HG02973 (cell line): ENCODE measurements around the gene C1orf21.

ENCODE experiments used
- ATAC-seq: cut with Tn5 transposase; IDR thresholded peaks from one replicate; pipeline ENCODE4 v1.9.1; 2021; ENCODE audit warnings: moderate library complexity; ENCODE audit not compliant: unreplicated experiment

Gene C1orf21

GRCh38 chr1:184541537-184542152 lies 154.8 kb downstream of the C1orf21 start:
- ATAC-seq, result no peak

- ATAC-seq, result no peak
Measured at GRCh38 chr1:184542291-184542690, 155.5 kb downstream of the C1orf21 start.

- ATAC-seq, result no peak
Measured at GRCh38 chr1:184545601-184546000, 158.8 kb downstream of the C1orf21 start.

GRCh38 chr1:184552446-184552845 lies 165.6 kb downstream of the C1orf21 start:
- no peak for ATAC-seq

GRCh38 chr1:184553845-184554244 lies 167.0 kb downstream of the C1orf21 start:
- ATAC-seq, result no peak

- ATAC-seq, result no peak
Measured at GRCh38 chr1:184555665-184556641, 169.1 kb downstream of the C1orf21 start.

GRCh38 chr1:184556665-184557064 lies 169.8 kb downstream of the C1orf21 start:
- ATAC-seq, result no peak

- no peak for ATAC-seq
Measured at GRCh38 chr1:184557423-184558347, 170.9 kb downstream of the C1orf21 start.

GRCh38 chr1:184558691-184559090 lies 171.9 kb downstream of the C1orf21 start:
- ATAC-seq, result no peak

GRCh38 chr1:184559117-184559713 lies 172.4 kb downstream of the C1orf21 start:
- no peak for ATAC-seq

GRCh38 chr1:184562806-184563205 lies 176.0 kb downstream of the C1orf21 start:
- no peak for ATAC-seq

- ATAC-seq, result no peak
Measured at GRCh38 chr1:184563308-184563707, 176.5 kb downstream of the C1orf21 start.

- no peak for ATAC-seq
Measured at GRCh38 chr1:184567009-184567408, 180.2 kb downstream of the C1orf21 start.

- ATAC-seq, result no peak
Measured at GRCh38 chr1:184567637-184568036, 180.8 kb downstream of the C1orf21 start.

GRCh38 chr1:184568148-184568547 lies 181.3 kb downstream of the C1orf21 start:
- ATAC-seq, result no peak

GRCh38 chr1:184569106-184569505 lies 182.3 kb downstream of the C1orf21 start:
- no peak for ATAC-seq

- no peak for ATAC-seq
Measured at GRCh38 chr1:184574588-184574987, 187.8 kb downstream of the C1orf21 start.

GRCh38 chr1:184576822-184577221 lies 190.0 kb downstream of the C1orf21 start:
- no peak for ATAC-seq

GRCh38 chr1:184577319-184577718 lies 190.5 kb downstream of the C1orf21 start:
- no peak for ATAC-seq

GRCh38 chr1:184582411-184582810 lies 195.6 kb downstream of the C1orf21 start:
- no peak for ATAC-seq

- ATAC-seq, result no peak
Measured at GRCh38 chr1:184583849-184584248, 197.0 kb downstream of the C1orf21 start.
